Stimulated activated CD8-positive, alpha-beta memory T cell treated with anti-CD3 and anti-CD28 coated beads, Interleukin-12 subunit alpha, Interleukin-12 subunit beta, amount 100 ng/mL, for 24 hours (primary cell): ENCODE data around the gene TBC1D25.

ENCODE experiments used
- DNase-seq: peaks from one replicate; pipeline ENCODE4 v3.0.0-alpha.2; 2020; ENCODE audit errors: extremely low read depth

TBC1D25 gene

DNA sequence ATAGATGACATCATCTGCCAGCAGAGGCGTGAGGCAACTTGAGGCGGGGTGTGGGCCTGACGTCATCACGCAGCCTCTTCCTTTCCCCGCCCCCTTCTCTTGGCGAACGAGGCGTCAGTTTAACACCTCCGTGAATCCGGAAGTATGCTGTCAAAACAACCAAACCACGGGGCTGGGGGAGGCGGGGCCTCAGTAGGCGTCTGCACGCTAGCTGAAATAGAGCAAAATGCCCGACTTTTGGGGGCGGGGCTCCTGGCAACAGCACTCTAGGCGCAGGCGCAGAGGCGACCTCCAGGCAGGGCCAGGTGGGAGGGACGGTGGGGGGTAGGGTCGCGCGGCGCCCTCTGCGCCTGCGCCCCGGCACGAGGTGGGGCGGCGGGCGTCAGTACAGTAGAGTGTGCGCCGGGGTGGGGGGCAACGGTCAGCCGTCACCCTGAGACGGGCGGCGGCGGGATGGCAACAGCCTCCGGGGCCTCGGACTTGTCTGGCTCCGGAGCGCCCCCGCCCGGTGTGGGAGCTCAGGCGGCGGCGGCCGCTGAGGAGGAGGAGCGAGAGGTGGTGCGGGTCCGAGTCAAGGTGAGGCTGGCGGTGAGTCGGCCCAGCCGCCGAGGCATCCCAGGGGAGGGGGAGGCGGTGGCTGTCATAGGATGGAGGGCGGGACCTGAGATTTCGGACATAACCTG, at the start of gene TBC1D25:
Gene TBC1D25, plus strand, starts transcription at position 370 of the 683 bp plus-strand sequence. Its CDS starts 84 bp downstream, at position 454.
- peak; percentile 92 for DNase-seq

DNA sequence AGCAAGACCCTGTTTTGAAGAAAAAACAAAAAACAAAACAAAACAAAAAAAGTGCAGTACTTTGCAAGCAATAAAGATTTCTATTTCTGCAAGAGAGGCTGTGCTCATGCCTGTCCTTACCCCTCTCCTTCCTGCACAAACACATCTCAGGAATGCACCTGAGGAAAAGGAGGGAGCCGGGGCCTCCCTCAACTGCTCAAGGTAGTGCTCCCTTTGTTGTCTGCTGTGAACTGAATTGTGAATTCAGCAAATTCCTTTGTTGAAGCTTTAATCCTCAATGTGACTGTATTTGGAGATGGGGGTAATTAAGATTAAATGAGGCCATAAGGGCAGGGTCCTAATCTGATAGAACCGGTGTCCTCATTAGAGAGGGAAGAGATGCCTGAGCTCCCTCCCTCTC, 49.6 kb upstream of the TBC1D25 start:
- no peak for DNase-seq

DNA sequence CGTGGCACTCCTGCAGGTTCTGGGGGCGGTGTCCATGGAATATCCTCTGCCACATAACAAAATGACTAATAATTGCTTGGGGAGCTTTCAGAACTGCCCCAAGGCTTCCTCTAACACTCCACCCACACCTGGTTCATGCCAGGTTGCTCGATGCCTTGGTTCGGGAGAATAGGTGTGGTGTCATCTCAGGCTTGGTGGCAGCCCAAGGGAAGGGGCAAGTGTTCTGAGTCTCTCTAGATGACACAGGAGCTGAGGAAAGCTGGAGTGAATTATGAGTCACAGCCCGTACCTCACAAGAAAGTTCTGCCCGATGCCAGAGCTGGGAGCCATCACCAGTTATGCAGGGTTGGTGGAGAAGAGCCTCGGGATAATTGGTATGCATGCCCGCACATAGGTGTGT, 48.9 kb upstream of the TBC1D25 start:
- no peak for DNase-seq

DNA sequence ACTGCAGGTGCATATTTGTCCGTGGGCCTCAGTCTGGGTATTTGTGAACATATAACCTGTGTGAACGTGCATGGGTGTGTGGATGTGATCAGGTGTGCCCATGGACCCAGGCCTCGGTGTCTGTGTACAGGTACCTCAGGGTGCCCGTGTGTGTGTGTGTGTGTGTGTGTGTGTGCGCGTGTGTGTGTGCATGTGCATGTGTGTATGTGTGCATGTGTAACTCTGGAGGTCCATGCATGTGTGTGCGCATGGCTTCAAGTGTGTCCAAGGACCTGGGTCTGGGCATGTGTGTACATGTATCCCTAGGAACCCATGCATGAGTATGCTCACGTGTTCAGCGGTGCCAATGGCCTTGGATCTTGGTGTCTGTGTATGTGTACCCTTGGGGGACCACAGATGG, 47.7 kb upstream of the TBC1D25 start:
- DNase-seq: no peak

GRCh38 chrX:48492293-48492910, 47.1 kb upstream of the TBC1D25 start:
- DNase-seq: no peak

DNA sequence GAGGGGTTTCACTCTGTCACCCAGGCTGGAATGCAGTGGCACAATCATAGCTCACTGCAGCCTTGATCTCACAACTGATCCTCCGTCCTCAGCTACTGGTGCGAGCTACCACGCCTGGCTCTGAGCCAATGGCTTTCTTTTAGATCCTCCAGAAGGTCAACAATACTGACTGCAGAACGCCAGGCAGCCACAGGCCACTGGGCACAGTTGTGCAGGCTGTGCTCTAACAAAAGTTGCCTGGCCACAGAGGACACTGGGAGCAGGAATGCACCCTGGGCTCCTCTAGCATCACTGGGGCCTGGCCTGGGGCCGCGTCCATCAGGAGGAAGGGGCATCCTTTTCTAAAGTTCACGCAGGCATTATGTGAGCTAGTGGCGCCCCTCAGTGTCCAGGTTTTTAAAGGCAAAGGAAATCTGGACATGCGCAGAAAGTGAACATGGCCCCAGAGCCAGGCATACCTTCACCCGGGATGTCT, 45.6 kb upstream of the TBC1D25 start:
- no peak for DNase-seq

GRCh38 chrX:48496660-48497059, 42.9 kb upstream of the TBC1D25 start:
- DNase-seq: no peak

DNA sequence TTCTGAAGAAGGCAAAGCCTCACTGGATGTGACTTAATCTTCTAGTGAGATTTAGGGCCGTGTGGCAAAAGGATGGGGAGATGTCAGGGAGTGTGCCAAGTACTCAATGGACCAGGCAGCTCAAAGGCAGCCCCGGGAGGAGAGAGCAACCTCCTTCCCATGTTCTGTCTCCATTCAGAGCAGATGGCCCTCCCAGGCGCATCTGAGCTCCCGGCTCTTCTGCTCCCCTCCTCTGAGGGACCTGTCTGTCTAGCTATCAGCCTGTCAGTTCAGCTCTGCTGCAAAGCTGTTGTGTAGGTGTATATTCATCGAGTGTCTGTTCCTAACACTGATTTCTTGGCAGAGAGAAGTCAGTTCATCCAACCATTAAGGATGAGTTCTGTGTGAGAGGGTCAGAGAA, 41.6 kb upstream of the TBC1D25 start:
- no peak for DNase-seq

DNA sequence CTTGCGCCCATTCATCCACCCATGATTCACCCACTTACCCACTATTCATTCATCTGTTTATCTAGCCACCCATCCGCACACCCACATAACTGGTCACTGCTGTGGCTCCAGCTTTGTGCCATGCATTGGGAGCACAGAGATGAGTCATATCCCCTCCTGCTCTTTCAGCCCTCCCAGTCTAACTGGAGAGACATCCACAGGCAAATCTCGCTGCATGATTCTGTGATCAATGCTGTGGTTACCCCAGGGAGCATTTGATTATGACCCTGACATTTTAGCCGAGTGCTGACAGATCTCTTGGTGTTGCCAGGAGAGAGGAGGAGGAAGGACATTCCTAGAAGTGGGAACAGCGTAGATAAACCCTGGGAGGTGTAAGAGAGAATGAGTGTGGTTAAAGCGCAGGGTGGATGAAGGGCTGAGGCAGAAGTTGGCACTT, 41.1 kb upstream of the TBC1D25 start:
- no peak for DNase-seq

DNA sequence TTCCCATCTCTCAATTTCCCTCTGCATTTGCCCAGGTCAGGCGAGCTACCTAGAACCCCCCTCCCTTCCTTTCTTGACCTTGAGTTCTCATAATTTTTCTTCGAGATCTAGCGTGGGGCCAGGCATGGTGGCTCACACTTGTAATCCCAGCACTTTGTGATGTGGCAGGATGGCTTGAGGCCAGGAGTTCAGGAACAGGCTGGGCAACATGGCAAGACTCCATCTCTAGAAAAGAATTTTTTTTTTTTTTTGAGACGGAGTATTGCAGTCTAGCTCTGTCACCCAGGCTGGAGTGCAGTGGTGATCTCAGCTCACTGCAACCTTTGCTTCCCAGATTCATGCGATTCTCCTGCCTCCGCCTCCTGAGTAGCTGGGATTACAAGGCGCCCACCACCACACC, 35.3 kb upstream of the TBC1D25 start:
- DNase-seq: no peak

DNA sequence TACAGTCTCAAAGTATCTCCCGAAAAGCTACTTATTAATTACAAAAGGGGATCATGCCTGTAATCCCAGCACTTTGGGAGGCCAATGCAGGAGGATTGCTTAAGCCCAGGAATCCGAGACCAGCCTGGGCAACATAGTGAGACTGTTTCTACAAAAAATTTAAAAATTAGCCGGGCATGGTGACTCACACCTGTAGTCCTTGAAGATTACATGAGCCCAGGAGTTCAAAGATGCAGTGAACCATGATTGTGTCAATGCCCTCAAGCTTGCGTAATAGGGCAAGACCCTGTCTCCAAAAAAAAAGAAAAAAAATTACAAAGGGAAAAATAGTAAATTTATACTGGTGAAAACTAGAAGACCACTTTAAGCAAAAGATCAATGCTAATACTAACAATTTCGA, 34.0 kb upstream of the TBC1D25 start:
- no peak for DNase-seq

- DNase-seq: no peak
These were observed 32.3 kb upstream of the TBC1D25 start for GRCh38 chrX:48507246-48507645.

DNA sequence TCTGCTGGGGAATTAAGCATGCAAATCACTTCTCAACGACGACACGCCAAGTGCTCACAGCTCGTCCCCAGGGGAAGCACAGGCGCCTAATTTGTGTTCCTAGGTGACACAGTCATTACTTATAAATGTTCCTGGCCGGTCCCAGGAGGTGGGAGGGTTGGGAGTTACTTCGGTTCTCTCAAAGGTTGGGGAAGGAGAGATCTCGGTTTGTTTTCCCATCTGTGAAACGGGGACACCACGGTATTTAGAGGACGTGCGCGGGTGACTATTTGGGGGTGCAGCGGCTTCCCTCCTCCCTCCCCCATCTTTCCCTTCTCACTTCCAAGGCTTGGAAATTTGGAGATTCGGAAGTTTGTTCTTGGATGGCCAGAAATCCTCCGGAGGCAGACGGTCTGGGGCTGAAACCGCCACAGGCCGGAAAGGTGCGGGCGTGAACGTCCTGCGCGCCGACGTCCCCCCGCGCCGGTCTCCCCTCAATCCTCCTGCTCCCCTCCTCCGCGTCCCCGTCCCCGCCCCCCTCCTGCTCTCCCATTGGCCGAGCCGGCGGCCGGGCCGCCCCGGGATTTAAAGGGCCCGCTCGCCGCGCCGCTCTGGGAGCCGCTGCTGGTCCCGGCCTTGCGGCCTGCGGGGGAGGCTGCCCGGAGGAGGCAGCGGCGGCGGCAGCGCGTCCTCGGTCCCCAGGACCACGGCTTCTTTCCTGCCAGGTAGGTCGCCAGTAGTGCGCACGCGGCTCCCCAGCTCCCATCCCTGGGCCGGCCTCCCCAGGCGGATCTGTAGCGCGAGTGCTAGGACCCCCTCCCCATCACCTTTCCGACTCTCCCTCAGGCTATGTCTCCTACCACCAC, 30.9 kb upstream of the TBC1D25 start, which contains the start of gene PORCN:
Gene PORCN, plus strand, starts transcription at position 593 of the 845 bp plus-strand sequence. CDS start 829 bp downstream, outside the sequence.
- peak; percentile 51 for DNase-seq

GRCh38 chrX:48509245-48509590, 30.3 kb upstream of the TBC1D25 start:
- no peak for DNase-seq

GRCh38 chrX:48509619-48510018, 29.9 kb upstream of the TBC1D25 start:
- no peak for DNase-seq

GRCh38 chrX:48511560-48511959, 28.0 kb upstream of the TBC1D25 start:
- no peak for DNase-seq

GRCh38 chrX:48512371-48512935, 27.1 kb upstream of the TBC1D25 start:
- no peak for DNase-seq

DNA sequence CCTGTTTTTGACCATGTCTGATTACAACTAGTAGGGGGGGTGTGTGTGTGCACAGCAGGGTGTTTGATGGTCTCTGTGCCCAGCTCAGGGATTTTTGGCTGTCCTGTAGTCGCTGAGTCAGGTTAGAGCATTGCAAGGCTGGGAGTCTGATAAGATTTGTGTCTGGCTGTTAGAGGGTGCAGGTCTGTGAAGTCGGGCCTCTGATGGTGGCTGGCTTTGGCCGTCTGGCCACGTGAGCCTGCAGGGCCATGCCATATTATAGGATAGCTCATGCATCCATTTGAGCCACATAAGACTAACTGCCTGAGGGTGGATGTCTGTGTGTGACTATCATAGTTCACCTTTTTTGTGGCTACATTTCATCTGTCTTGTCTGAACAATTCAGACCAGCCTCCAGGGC, 25.8 kb upstream of the TBC1D25 start:
- no peak for DNase-seq

GRCh38 chrX:48514126-48514806, 25.2 kb upstream of the TBC1D25 start:
- DNase-seq: no peak

- DNase-seq: no peak
These were observed 24.6 kb upstream of the TBC1D25 start for GRCh38 chrX:48514868-48515460.

- DNase-seq: no peak
These were observed 23.7 kb upstream of the TBC1D25 start for GRCh38 chrX:48515842-48516241.
